ENCODE data around the gene CASK.
"Not testable (repeated sequence)": the region's sequence is repeated elsewhere in the genome, so short reads cannot be mapped to it uniquely, and the experiment has no call there.

Gene CASK

DNA sequence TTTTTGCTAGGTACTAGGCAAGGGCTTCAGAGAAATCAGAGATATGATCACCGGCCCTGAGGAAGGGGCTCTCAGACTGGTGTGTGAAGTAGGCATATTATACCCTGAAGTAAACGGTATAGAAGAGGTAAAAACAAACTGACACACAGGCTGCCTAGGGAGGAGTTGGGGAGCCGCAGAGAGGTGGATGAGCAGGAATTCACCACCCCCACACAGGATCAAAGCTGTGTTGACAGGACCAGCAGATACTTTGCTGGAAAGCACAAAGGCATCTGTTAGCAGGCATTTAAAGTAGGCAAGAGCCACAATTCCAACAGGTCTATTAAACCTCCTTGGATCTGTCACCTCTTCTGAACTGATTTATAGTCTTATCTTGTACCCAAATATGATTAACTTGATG is 306.4 kb downstream of the CASK start:
- no peak for DNase-seq

DNA sequence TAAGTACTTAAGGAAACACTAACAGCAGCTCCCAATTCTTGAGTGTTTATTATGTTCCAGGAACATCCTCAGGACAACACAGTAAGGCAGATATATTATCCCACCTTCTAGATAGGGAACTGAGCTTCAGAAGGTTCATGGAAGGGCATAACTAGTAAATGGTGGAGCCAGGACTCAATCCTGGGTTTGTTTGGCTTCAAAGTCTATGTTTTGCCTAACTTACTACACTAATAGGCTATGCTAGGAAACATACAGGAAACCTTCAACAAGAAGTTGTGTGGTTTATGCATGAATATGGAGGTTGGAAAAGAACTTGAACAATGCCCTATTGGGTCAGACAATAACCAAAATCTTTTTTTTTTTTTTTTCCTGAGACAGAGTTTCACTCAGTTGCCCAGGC is 307.1 kb downstream of the CASK start:
- DNase-seq: no peak

DNA sequence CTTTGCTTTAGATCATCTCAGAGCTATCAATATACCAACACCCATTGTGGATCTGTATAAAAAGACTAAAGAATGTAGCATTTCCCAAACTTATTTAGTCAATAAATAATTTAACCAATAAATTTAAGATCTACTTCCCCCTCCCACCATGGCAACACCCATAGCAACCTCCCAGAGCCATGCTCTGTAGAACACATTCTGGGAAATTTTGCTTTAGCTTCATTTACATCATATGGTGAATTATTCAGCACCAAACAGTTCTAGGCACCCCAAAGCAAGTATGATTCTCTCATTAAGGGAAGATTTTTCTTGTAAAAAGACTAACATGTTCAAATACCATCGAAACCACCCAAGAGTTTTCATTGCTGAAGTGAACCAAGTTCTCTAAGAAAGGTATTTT is 315.1 kb downstream of the CASK start:
- no peak for DNase-seq

DNA sequence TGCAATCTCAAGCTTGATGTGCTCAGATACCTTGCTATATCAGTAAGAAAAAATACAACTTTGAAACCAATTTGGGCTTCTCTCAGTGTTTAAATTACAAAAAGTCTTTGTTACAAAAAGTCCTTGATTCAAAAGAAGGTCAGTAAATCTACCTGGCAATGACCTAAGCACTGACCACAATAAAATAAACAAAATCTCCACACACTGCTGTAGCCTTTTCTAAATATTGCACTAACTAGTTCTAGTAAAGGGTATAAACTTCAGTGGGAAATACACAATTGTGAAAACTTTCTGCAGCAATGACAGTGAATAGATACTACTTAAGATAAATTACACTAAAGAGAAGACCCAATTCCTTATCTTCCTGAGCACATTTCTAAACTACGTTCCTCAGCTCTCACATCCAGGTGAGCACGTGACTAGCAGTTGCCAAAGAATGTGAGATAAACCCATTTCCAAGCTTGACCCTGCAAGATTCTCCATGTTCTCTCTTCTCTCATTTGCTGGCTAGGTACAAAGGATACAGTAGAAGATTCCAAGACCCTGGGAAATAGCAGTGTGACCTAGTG is 316.0 kb downstream of the CASK start:
- DNase-seq: no peak

DNA sequence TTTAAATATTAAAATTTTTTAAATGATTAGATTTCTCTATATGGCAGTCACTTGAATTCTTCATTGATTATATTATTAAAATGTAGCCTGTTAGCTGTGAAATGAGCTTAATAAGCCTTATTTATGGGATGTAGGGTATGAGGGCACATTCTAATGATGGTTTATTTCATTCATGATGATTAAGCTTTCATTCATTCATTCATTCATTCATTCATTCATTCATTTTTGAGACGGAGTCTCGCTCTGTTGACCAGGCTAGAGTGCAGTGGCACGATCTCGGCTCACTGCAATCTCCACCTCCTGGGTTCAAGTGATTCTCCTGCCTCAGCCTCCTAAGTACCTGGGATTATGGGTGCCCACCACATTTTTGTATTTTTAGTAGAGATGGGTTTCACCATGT is 317.3 kb downstream of the CASK start:
- DNase-seq: not testable (repeated sequence)

DNA sequence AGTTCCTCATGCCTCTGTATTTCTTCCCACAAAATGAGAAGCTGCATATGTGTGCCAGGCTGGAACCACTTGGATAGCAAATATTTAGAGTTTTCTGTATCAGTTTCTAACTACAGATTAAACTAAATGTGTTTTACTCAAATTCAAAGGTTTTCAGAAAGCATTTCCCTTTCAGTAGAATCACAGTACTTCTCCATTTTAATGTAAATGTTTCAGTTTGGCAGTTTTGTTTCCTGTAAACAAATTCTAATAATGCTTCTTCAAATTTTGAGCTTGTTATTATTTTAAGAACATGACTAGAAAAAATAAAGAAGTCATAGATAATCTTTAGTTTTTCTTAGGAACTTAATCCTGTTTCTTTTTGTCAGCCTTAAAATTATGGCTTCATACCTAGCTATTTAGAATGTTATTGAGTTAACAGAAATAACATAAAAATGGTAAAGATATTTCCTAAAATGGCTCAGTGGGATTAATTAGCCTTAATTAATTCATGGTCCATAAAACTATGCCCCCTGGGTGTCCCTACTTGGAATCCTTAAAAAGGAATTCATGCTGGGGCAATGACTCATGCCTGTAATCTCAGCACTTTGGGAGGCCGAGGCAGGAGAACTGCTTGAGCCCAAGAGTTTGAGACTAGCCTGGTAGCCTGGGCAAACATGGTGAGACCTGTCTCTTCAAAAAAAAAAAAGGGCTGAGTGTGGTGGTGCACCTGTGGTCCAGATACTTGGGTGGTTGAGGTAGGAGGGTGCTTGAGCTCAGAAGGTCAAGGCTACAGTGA is 318.4 kb downstream of the CASK start:
- no peak for DNase-seq

DNA sequence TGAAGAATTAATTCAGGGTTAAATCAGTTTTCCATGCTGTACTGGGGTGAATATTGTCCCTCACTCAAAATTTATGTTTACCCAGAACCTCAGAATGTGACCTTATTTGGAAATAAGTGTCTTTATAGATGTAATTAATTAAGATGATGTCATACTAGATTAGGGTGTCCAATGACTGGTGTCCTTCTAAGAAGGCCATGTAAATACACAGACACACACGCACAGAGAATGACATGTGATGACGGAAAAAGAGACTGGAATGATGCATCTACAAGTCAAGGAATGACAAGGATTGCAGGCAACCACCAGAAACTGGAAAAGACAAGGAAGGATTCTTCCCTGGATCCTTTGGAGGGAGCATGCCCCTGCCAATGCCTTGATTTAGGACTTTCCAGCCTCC is 319.2 kb downstream of the CASK start:
- no peak for DNase-seq

DNA sequence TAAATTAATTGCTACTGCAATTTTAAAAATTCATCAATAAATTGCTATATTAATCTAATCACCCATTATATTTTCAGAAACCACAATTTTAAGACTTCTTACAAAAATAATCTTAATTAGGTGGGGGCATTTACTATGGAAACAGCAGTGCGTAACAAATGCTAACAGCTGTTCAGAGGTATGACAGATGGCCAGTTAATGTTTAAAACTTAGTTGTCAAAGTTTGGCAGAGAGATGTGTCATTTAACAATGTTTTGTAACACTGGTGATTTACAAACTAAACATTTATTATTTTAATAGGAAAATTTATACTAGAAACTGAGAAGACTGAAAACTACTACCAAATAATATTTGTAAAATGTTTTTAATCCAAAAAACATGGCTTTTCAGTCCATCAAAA is 319.8 kb downstream of the CASK start:
- no peak for DNase-seq

DNA sequence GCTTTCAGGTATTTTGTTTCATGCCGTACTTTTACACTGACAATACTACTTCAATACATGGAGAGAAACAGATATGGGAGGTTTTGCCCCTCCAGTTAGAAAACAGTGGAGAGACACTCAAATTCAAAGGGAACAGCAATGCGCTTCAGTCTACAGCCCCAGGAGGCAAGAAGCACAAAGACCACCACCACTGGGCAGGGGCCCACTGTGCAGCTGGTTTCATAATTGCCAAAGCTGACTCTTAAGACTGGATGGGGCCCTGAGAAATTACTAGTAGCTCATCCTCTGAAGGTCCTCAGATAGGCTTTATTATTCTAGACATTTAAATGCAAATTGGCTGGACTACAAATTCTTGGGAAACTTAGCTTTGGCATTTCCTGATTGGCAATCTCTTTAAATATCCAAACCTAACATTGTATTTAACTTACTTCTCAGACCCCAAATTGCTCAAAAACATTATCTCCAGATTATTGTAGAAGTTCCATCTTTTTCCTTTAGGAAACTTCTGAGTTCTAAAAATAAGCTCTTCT is 320.5 kb downstream of the CASK start:
- DNase-seq: no peak

DNA sequence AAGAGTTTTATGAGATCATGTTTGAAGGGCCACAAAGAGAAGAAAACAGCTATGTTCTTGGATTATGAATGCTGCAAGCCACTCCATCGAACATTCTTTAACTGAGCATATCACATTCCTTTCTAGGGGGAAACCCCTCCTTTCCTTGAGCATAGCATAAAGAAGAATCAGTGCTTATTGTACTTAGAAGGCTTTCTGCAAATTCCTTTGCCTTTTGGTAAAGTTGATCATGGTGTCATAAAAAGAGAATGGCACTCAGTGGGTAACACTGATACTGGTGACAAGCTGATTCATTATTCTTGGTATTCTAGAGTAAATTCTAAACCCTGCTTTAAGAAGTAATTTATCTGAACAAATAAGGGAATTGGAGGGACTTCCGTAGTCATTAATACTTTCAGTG is 323.1 kb downstream of the CASK start:
- DNase-seq: no peak

DNA sequence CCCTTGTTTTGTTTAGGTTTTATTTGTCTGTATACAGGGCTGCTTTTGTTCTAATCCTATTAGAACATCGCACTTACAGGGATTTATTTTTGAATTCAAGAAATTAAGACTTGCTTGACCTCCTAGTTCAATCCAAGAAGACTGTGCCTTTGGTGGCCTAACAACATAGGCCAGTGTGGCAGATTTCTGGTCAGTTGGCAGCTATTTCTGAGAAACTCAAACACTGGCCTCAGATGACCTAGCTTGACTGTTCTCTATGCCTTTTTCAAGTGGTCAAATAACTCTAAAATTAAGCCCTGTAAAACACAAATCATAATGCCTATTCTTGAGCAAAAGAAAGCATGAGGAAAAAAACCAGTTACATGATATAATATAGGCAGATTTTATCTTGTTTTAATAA is 323.8 kb downstream of the CASK start:
- no peak for DNase-seq

DNA sequence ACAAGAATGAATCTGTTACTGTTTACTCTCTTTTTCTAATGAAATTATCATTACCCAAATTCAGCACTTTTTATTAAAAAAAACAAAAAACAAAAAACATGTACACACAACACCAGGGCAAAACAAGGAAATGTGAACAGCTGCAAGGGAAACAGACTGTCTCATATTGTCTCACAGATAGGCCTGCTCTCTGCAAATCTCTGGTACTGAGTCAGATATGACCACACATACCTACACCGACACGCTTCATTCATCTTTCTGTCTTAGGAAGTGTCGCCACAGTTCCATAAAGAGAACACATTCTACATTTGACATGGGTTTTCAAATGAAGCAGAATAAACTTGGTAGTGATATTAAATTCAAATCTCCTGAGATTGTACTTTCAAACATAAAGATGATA is 326.8 kb downstream of the CASK start:
- no peak for DNase-seq

DNA sequence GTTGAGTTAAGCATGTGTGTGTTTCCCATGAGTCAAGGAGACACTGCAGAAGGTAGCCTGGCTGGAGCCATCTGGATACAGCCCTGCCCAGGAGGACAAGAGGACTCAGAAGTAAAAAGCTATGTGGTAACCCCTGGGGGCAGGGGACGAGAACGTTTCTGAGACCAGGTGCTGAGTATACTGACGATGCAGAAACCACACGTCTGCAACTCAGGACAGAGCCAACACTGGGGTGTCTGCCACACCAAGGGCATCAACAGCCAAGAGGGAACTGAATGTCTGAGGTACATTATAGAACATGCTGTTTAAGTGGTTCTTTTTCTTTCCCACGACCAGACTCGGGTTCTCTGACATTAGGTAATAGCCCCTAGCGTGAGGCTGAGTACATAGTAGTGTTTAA is 328.7 kb downstream of the CASK start:
- no peak for DNase-seq

DNA sequence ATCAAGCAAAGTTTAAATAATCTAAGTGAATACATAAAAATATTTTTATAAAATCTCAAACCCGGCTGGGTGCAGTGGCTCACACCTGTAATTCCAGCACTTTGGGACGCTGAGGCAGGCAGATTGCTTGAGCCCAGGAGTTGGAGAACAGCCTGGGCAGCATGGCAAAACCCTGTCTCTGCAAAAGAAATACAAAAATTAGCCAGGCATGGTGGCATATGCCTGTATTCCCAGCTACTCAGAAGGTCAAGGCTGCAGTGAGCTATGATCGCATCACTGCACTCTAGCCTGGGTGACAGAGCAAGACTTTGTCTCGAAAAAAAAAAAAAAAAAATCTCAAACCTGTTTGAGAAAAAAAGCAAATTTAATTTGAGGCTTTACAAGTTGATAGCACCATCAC is 331.4 kb downstream of the CASK start:
- no peak for DNase-seq

DNA sequence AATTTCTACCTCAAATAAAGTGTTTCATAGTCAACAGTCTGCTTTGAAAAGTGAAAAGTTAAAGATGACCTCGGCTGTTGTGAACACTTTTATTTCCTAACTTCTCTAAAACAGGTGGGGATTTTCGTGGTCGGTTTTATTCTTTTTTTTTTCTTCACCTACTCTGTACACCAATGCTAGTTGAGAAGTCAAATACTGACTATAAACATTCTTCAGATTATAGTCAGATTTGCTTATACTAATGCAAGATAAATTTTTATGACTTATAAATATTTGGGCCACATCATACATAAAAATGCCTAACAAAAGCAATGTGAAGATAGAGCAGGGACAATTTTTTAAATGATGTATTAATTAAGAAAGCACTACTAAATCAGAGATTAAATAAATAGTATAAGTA is 332.7 kb downstream of the CASK start:
- no peak for DNase-seq

DNA sequence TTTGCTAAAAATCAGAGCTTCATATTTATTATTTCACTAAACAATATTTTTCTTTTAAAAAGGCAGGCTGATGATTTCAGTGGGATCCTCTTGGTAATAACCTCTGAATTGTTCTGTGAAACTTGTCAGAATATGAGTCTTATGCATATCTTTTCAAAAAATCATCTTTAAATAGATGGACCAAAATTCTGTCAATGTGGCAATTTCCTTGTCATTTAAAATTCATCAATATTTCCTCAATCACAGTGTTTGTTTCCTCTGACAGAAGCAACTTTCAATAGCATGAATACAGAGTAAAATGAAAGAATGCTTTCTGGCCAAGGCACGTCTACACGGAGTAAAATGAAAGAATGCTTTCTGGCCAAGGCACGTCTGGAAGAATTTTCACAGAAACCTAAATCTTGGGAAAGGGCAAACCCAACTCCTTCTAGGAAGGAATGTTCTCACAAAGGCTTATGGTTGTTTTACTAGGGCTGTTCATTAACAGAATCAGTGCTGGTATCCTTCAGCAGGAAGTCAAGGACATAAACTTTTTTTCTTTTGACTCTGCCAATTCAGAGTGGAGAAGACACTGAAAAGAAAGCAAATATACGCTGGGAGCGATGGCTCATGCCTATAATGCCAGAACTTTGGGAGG is 333.6 kb downstream of the CASK start:
- no peak for DNase-seq

DNA sequence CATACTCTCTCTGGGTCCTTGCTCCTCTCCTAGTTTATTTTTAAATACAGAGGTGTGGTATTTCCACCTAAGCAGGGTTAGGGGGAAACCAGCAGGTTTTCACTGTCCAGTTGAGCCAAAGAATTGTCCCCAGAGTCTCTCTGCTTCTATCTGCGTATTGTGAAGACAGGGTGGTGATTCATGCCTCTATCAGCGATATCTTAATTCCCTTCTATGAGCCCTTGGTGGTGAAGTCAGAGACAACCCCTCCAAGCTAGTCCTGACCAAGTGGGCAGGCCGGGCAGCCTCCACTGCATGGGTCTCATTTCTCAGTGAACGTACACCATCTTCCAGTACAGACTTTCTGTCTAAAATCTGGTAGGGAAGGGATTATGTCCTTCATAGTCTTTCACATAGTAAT is 335.1 kb downstream of the CASK start:
- DNase-seq: no peak

DNA sequence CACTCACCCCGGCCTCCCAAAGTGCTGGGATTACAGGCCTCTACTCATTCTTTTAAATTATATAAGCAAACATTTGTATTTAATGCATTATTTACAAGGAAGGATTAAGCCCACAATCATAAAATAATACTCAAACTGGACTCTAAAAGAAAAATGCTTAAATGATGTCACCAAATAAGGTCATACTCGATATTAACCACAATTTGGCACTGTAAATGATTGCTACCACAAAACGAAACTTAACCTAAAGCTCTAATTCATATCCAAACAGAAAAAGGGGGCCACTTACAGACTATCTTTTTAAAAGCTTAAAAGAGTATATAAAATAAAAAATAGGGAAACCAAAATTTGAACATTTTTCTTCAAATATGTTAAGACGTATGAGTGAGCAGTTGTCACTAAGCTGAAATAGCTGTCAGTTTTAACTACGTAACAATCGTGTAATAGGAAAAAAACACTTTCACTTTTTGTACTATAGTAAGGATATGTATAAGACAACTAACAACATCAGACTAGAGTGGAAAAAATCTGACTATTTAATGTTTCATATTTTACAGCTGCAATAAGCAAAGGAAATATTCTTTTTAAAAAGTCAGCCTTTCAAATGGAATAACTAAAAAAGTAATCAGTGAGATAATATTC is 342.8 kb downstream of the CASK start:
- DNase-seq: no peak

DNA sequence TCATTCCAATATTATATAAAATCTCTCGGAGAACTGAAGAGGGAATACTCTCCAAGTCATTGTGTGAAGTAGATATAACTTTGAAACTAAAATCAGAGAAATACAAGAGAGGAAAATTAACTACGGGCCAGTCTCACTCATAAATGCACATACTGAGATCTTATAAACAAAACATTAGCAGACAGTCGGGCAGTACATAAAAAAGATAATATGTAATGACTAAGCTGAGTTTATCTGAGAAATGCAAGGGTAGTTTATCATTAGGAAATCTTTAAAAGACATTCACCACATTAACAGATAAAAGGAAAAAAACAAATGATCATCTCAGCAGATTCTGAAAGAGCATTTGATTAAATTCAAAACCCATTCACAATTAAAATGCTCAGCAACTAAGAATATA is 359.5 kb downstream of the CASK start:
- no peak for DNase-seq

DNA sequence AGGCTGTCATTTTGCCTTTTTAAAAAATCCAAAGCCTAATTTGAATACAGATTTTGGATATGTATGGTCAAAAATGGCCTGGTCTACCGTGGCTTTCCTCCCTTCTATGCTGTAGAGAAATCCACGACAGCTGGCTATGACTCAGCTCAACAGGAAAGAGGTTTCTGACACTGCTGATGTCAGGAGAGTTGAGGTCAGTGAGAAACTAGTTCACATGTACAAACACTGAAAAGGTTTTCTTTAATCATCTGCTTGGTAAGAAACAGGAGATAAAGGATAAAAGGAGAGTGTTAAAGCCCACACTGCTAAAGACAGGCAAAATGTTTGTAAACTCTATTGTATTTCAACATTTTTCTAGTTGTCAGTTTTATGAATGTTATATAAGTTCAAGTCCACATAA is 362.3 kb downstream of the CASK start:
- DNase-seq: peak; percentile 36

DNA sequence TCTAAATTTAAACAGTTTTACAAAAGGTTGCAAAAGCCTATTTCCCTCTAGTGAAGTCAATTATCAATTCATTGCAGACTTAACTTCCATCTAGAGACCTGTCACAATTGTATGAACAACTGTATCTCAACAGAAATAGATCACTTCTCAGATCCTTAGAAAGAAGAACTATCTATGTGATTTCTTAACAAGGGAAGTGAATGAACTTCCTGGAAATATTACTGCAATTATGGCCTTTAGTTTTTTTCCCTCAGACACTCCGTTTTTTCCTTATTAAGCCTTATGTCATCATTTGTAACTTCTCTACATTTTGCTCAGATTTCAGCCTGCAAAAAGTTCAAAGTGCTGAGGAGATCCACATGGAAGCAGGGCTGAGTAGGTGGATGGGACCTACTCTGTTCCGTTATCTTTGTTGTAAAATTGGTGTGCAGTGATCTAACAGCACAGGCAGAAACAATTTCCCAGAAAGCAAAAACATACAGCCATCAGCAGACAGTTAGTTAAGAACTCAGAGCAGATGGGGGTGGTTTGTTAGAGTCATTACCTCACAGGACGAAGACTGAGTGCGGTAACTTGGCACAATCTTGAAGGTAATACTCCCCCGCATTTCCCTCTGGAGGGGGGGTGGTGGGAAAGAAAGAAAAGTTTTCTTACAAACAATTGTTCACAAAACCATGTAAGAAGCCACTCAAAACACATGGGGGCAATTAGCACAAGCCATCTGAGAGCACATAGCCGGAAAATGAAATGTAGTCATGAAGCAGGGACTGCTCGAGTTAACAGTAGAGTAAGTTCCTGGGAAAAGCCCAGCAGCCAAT is 363.9 kb downstream of the CASK start:
- peak; percentile 42 for DNase-seq

DNA sequence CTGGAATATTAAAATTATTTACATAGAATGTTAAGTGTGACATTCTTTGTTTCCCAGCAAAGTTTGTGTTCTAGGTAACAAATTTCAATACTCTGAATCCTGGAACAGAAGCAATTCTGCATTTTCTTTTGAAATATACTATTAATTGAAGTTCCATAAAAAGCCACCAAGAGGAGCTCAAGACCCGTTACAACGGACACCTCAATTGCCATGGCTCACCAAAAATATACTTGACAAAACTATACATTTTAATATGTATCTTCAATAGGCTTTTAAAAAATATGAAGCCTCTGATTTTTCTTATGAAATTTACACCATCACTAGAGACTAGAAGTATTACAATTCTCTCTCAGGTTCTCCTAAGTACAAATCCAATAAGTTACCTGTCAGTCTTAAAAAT is 364.8 kb downstream of the CASK start:
- DNase-seq: no peak

DNA sequence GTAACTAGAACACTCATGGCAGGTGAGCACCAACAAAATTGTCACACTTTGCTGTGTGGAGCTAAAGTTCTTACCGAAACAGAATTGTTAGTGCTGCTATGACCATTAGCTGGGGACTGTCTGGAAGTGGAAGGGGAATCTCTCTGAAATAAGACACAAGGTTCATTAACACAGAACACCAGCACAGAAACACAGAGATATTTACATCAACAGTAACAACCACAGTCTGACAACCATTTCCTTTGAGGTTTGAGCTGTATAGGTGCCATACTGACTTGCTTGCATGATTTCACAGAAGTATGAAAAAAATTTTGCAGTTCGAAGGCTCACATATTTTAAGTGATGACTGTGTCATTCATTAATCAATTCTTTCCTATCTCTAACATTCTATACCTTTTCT is 366.4 kb downstream of the CASK start:
- no peak for DNase-seq
